Activated naive CD4-positive, alpha-beta T cell treated with anti-CD3 and anti-CD28 coated beads, Interleukin-2, amount 50 U/mL, for 72 hours (primary cell): Measurements from ENCODE around the gene ASTN2. TPM values are rescaled to one million over a fixed set of nuclear protein-coding genes. Genes with fewer than 3 reads are reported as not detected.
A peak's percentile ranks its signal among the peaks of the same experiment; 100 is the strongest.

Experiments used
- ATAC-seq, 2 donors: fragments of 150-1000 bp; cut with Tn5 transposase; 2 replicates each; pipeline ENCODE4 v1.10.0; 2021; ENCODE audit warnings: mild to moderate bottlenecking in 2 of 2, moderate library complexity in 2 of 2
- DNase-seq, 2 donors: peaks; one replicate each; pipeline ENCODE4 v3.0.0; 2021 to 2022; ENCODE audit warnings: low spot score in 2 of 2
- H3K27ac Mint-ChIP-seq, 2 donors: one replicate each; pipeline ENCODE4 v1.8.0; 2022; ENCODE audit warnings: mild to moderate bottlenecking in 2 of 2, mixed read lengths in 2 of 2
- H3K36me3 Mint-ChIP-seq, 2 donors: one replicate each; pipeline ENCODE4 v1.8.0; 2022; ENCODE audit warnings: mixed read lengths in 2 of 2
- H3K9me3 Mint-ChIP-seq, 2 donors: one replicate each; pipeline ENCODE4 v1.8.0; 2022; ENCODE audit warnings: mixed read lengths in 2 of 2
- total RNA-seq, 2 donors: library from RNA; stranded (reverse); gene quantifications; one replicate each; pipeline ENCODE4 v1.2.3, GENCODE V29; 2022

ASTN2 gene
- total RNA-seq, 2 donors from 2014 or later, result 4.5 to 5.4 TPM

- H3K27ac Mint-ChIP-seq, result no peak overlapping the region
- no peak for ATAC-seq
- H3K9me3 Mint-ChIP-seq, result peaks cover 0 to 5% of the 10 kb centered on the region in 2 donors
- no peak for DNase-seq
- H3K36me3 Mint-ChIP-seq, result peaks cover 0 to 9% of the 10 kb centered on the region in 2 donors
These were observed 614.0 kb downstream of the ASTN2 start for GRCh38 chr9:116800885-116801284.

GRCh38 chr9:116800074-116800473 lies 614.8 kb downstream of the ASTN2 start:
- Mint-ChIP-seq H3K9me3 (peaks cover 0 to 5% of the 10 kb centered on the region in 2 donors), H3K36me3 (peaks cover 0 to 9% of the 10 kb centered on the region in 2 donors), H3K27ac (no peak overlapping the region)
- ATAC-seq (no peak), DNase-seq (no peak)

GRCh38 chr9:116798521-116798920 lies 616.3 kb downstream of the ASTN2 start:
- H3K27ac Mint-ChIP-seq, result no peak overlapping the region
- DNase-seq (no peak), ATAC-seq (no peak)
- H3K36me3 Mint-ChIP-seq, result peaks cover 0 to 9% of the 10 kb centered on the region in 2 donors
- H3K9me3 Mint-ChIP-seq, result peaks cover 3 to 5% of the 10 kb centered on the region in 2 donors

- ATAC-seq (no peak), DNase-seq (no peak)
- no peak overlapping the region for H3K27ac Mint-ChIP-seq
- H3K9me3 Mint-ChIP-seq, result peaks cover 5 to 6% of the 10 kb centered on the region in 2 donors
- peaks cover 0 to 9% of the 10 kb centered on the region in 2 donors for H3K36me3 Mint-ChIP-seq
These were observed 617.6 kb downstream of the ASTN2 start for GRCh38 chr9:116797276-116797675.

- no peak for DNase-seq
- no peak for ATAC-seq
These were observed 618.2 kb downstream of the ASTN2 start for GRCh38 chr9:116796669-116797068.

GRCh38 chr9:116795821-116796220 lies 619.0 kb downstream of the ASTN2 start:
- Mint-ChIP-seq H3K27ac (no peak overlapping the region), H3K9me3 (peaks cover 2 to 6% of the 10 kb centered on the region in 2 donors), H3K36me3 (peaks cover 0 to 7% of the 10 kb centered on the region in 2 donors)
- ATAC-seq (no peak), DNase-seq (no peak)

More at GRCh38 chr9:116796669-116797068, 618.2 kb downstream of the ASTN2 start:
- Mint-ChIP-seq H3K36me3 (peaks cover 0 to 9% of the 10 kb centered on the region in 2 donors), H3K9me3 (peaks cover 5 to 6% of the 10 kb centered on the region in 2 donors), H3K27ac (no peak overlapping the region)

- DNase-seq, result no peak
- Mint-ChIP-seq H3K27ac (no peak overlapping the region), H3K36me3 (no peaks in the 10 kb centered on the region), H3K9me3 (peaks cover 0 to 6% of the 10 kb centered on the region in 2 donors)
- ATAC-seq, result no peak
These were observed 622.6 kb downstream of the ASTN2 start for GRCh38 chr9:116792271-116792670.

GRCh38 chr9:116791326-116791725 lies 623.5 kb downstream of the ASTN2 start:
- ATAC-seq (no peak), DNase-seq (no peak)
- Mint-ChIP-seq H3K36me3 (no peaks in the 10 kb centered on the region), H3K27ac (no peak overlapping the region), H3K9me3 (peaks cover 0 to 6% of the 10 kb centered on the region in 2 donors)

- H3K27ac Mint-ChIP-seq, result no peak overlapping the region
These were observed 625.8 kb downstream of the ASTN2 start for GRCh38 chr9:116789081-116789480.

GRCh38 chr9:116786737-116787136 lies 628.1 kb downstream of the ASTN2 start:
- Mint-ChIP-seq H3K27ac (no peak overlapping the region), H3K9me3 (no peaks in the 10 kb centered on the region), H3K36me3 (no peaks in the 10 kb centered on the region)
- ATAC-seq (peak in 1 of 2 donors; percentile 54), DNase-seq (no peak)

More at GRCh38 chr9:116789081-116789480, 625.8 kb downstream of the ASTN2 start:
- ATAC-seq, result no peak
- Mint-ChIP-seq H3K9me3 (peaks cover 0 to 3% of the 10 kb centered on the region in 2 donors), H3K36me3 (no peaks in the 10 kb centered on the region)
- DNase-seq, result no peak

GRCh38 chr9:116777116-116777515 lies 637.7 kb downstream of the ASTN2 start:
- Mint-ChIP-seq H3K36me3 (peaks cover 0 to 10% of the 10 kb centered on the region in 2 donors), H3K27ac (no peak overlapping the region), H3K9me3 (peaks cover 10 to 17% of the 10 kb centered on the region in 2 donors)
- DNase-seq, result no peak
- ATAC-seq, result no peak

- Mint-ChIP-seq H3K27ac (no peak overlapping the region), H3K9me3 (peaks cover 7 to 13% of the 10 kb centered on the region in 2 donors), H3K36me3 (peaks cover 0 to 2% of the 10 kb centered on the region in 2 donors)
- ATAC-seq, result no peak
- no peak for DNase-seq
These were observed 640.3 kb downstream of the ASTN2 start for GRCh38 chr9:116774421-116775180.

- no peak for ATAC-seq
- Mint-ChIP-seq H3K36me3 (no peaks in the 10 kb centered on the region), H3K9me3 (peaks cover 0 to under 1% of the 10 kb centered on the region in 2 donors), H3K27ac (no peak overlapping the region)
- DNase-seq, result no peak
These were observed 647.6 kb downstream of the ASTN2 start for GRCh38 chr9:116767219-116767618.

- Mint-ChIP-seq H3K9me3 (no peaks in the 10 kb centered on the region), H3K36me3 (no peaks in the 10 kb centered on the region), H3K27ac (no peak overlapping the region)
- ATAC-seq (no peak), DNase-seq (no peak)
These were observed 649.8 kb downstream of the ASTN2 start for GRCh38 chr9:116765011-116765410.

GRCh38 chr9:116763770-116764169 lies 651.1 kb downstream of the ASTN2 start:
- ATAC-seq (no peak), DNase-seq (no peak)
- H3K36me3 Mint-ChIP-seq, result no peaks in the 10 kb centered on the region
- no peaks in the 10 kb centered on the region for H3K9me3 Mint-ChIP-seq
- H3K27ac Mint-ChIP-seq, result no peak overlapping the region

GRCh38 chr9:116760636-116761035 lies 654.2 kb downstream of the ASTN2 start:
- no peak for ATAC-seq
- Mint-ChIP-seq H3K9me3 (peaks cover 0 to 2% of the 10 kb centered on the region in 2 donors), H3K36me3 (peaks cover 0 to 2% of the 10 kb centered on the region in 2 donors), H3K27ac (no peak overlapping the region)
- no peak for DNase-seq

GRCh38 chr9:116757030-116757429 lies 657.8 kb downstream of the ASTN2 start:
- no peak for DNase-seq
- no peak overlapping the region for H3K27ac Mint-ChIP-seq
- ATAC-seq, result no peak
- peaks cover 0 to 6% of the 10 kb centered on the region in 2 donors for H3K36me3 Mint-ChIP-seq
- peaks cover 0 to 4% of the 10 kb centered on the region in 2 donors for H3K9me3 Mint-ChIP-seq

GRCh38 chr9:116753389-116753788 lies 661.5 kb downstream of the ASTN2 start:
- Mint-ChIP-seq H3K27ac (no peak overlapping the region), H3K36me3 (peaks cover 0 to 6% of the 10 kb centered on the region in 2 donors), H3K9me3 (peaks cover 0 to 4% of the 10 kb centered on the region in 2 donors)
- DNase-seq (no peak), ATAC-seq (no peak)
